Right lobe of liver (tissue), 4 donors: ENCODE data around the gene RSAD1.

Source experiments
- CTCF ChIP-seq, 4 donors: fragments of 200-600 bp in 3 of 4; fragments of 450-650 bp in 1 of 4; IDR thresholded peaks; one replicate each; pipeline versions ENCODE4 v1.5.1 to v1.8.0; 2016 to 2022; ENCODE audit warnings: antibody characterized with exemption in 4 of 4, mild to moderate bottlenecking in 2 of 4
- POLR2A ChIP-seq: fragments of 450-650 bp; IDR thresholded peaks from one replicate; pipeline ENCODE4 v1.6.1; 2017; ENCODE audit warnings: antibody characterized with exemption, mild to moderate bottlenecking
- donor health status: DM: no; HTN: no; CAD: no.
- donor health status: DM: no; HTN: no; CAD: no.
- donor health status: DM: no; HTN: yes; CAD: no.

- no peak for TF ChIP-seq CTCF (IDR thresholded peaks at IDR 0.05)
- TF ChIP-seq POLR2A, result no peak
Observed at GRCh38 chr17:50480854-50481490, 2.3 kb downstream of the RSAD1 start.
